CD14-positive monocyte (primary cell): ENCODE measurements around the gene FAAP20. TPM values are rescaled to one million over a fixed set of nuclear protein-coding genes. Genes with fewer than 3 reads are reported as not detected.

Experiments
- DNase-seq, 3 donors: peaks; one replicate each; pipeline ENCODE4 v3.0.0-alpha.2; 2011 to 2022
- H2AFZ ChIP-seq: 2 replicates; pipeline ENCODE4 v1.6.0; 2012; ENCODE audit warnings: mild to moderate bottlenecking, low read depth, low read length, inconsistent platforms; ENCODE audit not compliant: insufficient read depth, poor library complexity, severe bottlenecking
- H3K27ac ChIP-seq, 2 donors: 1 replicate in 1 of 2; 2 replicates in 1 of 2; pipeline ENCODE4 v1.5.1; 2012 to 2013; ENCODE audit warnings: low read length in 2 of 2, control low read depth in 1 of 2, inconsistent platforms in 1 of 2, low read depth in 1 of 2, mild to moderate bottlenecking in 1 of 2
- H3K27me3 ChIP-seq, 2 donors: one replicate each; pipeline versions ENCODE4 v1.6.0 to v1.6.1; 2011 to 2013; ENCODE audit warnings: low read length in 2 of 2; ENCODE audit not compliant: control insufficient read depth in 2 of 2, insufficient read depth in 2 of 2
- H3K36me3 ChIP-seq, 2 donors: replicated peaks in 1 of 2; 1 replicate in 1 of 2; 2 replicates in 1 of 2; pipeline versions ENCODE4 v1.5.1 to v1.6.1; 2012 to 2013; ENCODE audit warnings: low read length in 2 of 2, control low read depth in 1 of 2, inconsistent platforms in 1 of 2, mild to moderate bottlenecking in 1 of 2; ENCODE audit not compliant: insufficient read depth in 2 of 2, control insufficient read depth in 1 of 2
- H3K4me1 ChIP-seq, 2 donors: 1 replicate in 1 of 2; 2 replicates in 1 of 2; pipeline versions ENCODE4 v1.5.1 to v1.6.1; 2012 to 2013; ENCODE audit warnings: low read length in 2 of 2, control low read depth in 1 of 2, inconsistent platforms in 1 of 2, mild to moderate bottlenecking in 1 of 2, moderate library complexity in 1 of 2; ENCODE audit not compliant: insufficient read depth in 2 of 2, control insufficient read depth in 1 of 2
- H3K4me2 ChIP-seq: replicated peaks from 2 replicates; pipeline ENCODE3; 2012; ENCODE audit warnings: low read length, moderate library complexity, mild to moderate bottlenecking; ENCODE audit not compliant: poor library complexity, severe bottlenecking; ENCODE audit errors: extremely low read depth
- H3K4me3 ChIP-seq, 3 experiments: fragments of 200-600 bp in 1 of 3; sonication (generic) in 1 of 3; replicated peaks in 1 of 3; 1 replicate in 2 of 3; 2 replicates in 1 of 3; pipeline ENCODE4 v1.5.1; 2011 to 2013; ENCODE audit warnings: low read length in 3 of 3, mild to moderate bottlenecking in 3 of 3, control low read depth in 2 of 3, low read depth in 2 of 3, inconsistent platforms in 1 of 3, moderate library complexity in 1 of 3
- H3K79me2 ChIP-seq: 2 replicates; pipeline ENCODE4 v1.6.0; 2012; ENCODE audit warnings: mild to moderate bottlenecking, control low read depth, inconsistent platforms, low read length, moderate library complexity; ENCODE audit not compliant: insufficient read depth
- H3K9ac ChIP-seq: 2 replicates; pipeline ENCODE4 v1.6.0; 2017; ENCODE audit warnings: low read length, mild to moderate bottlenecking; ENCODE audit not compliant: insufficient read depth, poor library complexity, severe bottlenecking
- H3K9me3 ChIP-seq, 2 donors: replicated peaks in 1 of 2; 1 replicate in 1 of 2; 2 replicates in 1 of 2; pipeline versions ENCODE4 v1.5.1 to v1.6.1; 2012 to 2013; ENCODE audit warnings: low read length in 2 of 2, control low read depth in 1 of 2; ENCODE audit not compliant: control insufficient read depth in 1 of 2, insufficient read depth in 1 of 2
- H4K20me1 ChIP-seq: 2 replicates; pipeline ENCODE4 v1.6.0; 2012; ENCODE audit warnings: mild to moderate bottlenecking, low read length, control low read depth, moderate library complexity; ENCODE audit not compliant: insufficient read depth
- H3K27ac Mint-ChIP-seq, 7 donors: one replicate each; pipeline ENCODE4 v1.8.0; 2020; ENCODE audit warnings: mild to moderate bottlenecking in 7 of 7, mixed read lengths in 7 of 7, moderate library complexity in 6 of 7, inconsistent platforms in 2 of 7
- H3K27me3 Mint-ChIP-seq, 3 donors: one replicate each; pipeline ENCODE4 v1.8.0; 2021 to 2022; ENCODE audit warnings: low read depth in 3 of 3, mild to moderate bottlenecking in 3 of 3, mixed read lengths in 3 of 3, moderate library complexity in 3 of 3, inconsistent platforms in 1 of 3
- H3K36me3 Mint-ChIP-seq, 2 donors: one replicate each; pipeline ENCODE4 v1.8.0; 2020; ENCODE audit warnings: mixed read lengths in 2 of 2, inconsistent platforms in 1 of 2, mild to moderate bottlenecking in 1 of 2
- H3K4me1 Mint-ChIP-seq: one replicate; pipeline ENCODE4 v1.8.0; 2020; ENCODE audit warnings: mild to moderate bottlenecking, mixed read lengths
- H3K4me3 Mint-ChIP-seq, 2 donors: one replicate each; pipeline ENCODE4 v1.8.0; 2020; ENCODE audit warnings: mild to moderate bottlenecking in 2 of 2, mixed read lengths in 2 of 2, moderate library complexity in 1 of 2
- H3K9me3 Mint-ChIP-seq, 7 donors: one replicate each; pipeline ENCODE4 v1.8.0; 2020 to 2022; ENCODE audit warnings: mixed read lengths in 7 of 7, mild to moderate bottlenecking in 6 of 7, moderate library complexity in 6 of 7, inconsistent platforms in 2 of 7
- CTCF ChIP-seq: fragments of 200-600 bp; IDR thresholded peaks from one replicate; pipeline ENCODE4 v1.8.0; 2022; ENCODE audit warnings: antibody characterized with exemption, mild to moderate bottlenecking
- WGBS: methylation state at CpG from one replicate; pipeline ENCODE4 v1.1.5; 2013; ENCODE audit warnings: missing lambda C conversion rate; ENCODE audit not compliant: insufficient coverage; 5-methylcytosine and 5-hydroxymethylcytosine counted together
- intact Hi-C, 2 donors: fragments of 100-400 bp; cut with micrococcal nuclease; formaldehyde crosslinking; loops; one replicate each; pipeline versions ENCODE4 v1.15.0 to v1.15.1; 2023
- polyA plus RNA-seq, 3 donors: library from polyadenylated mRNA; depleted of rRNA in 1 of 3; unstranded in 2 of 3; stranded (reverse) in 1 of 3; fragments of 300-500 nt in 2 of 3; fragments of >200 nt in 1 of 3; fragmentation: Illumina TruSeq in 2 of 3; gene quantifications; 1 replicate in 2 of 3; 2 replicates in 1 of 3; pipeline ENCODE4 v1.2.3, GENCODE V29; 2012 to 2021

Gene FAAP20
- polyA plus RNA-seq, 3 donors: 11.8 to 49.3 (median 35.1) TPM

- peaks cover 8 to 13% (median 9%) of the 10 kb centered on the region in 3 donors for H3K27me3 Mint-ChIP-seq
- peaks cover 82% of the 10 kb centered on the region for H3K79me2 ChIP-seq
- H3K4me3 ChIP-seq: no peak overlapping the region
- H3K27ac Mint-ChIP-seq: peak overlapping the region in 1 of 7 donors; percentile 11
- peaks cover 0 to 4% (median under 1%) of the 10 kb centered on the region in 7 donors for H3K9me3 Mint-ChIP-seq
- H3K27me3 ChIP-seq: no peaks in the 10 kb centered on the region
- H3K4me1 Mint-ChIP-seq: peaks cover 69% of the 10 kb centered on the region
- no peak overlapping the region for H2AFZ ChIP-seq
- H4K20me1 ChIP-seq: peaks cover 95% of the 10 kb centered on the region
- intact Hi-C loops: no loop called here
- no peak overlapping the region for H3K9ac ChIP-seq
- no peak overlapping the region for H3K4me2 ChIP-seq
- no peak overlapping the region for H3K27ac ChIP-seq
- no peak for TF ChIP-seq CTCF
- DNase-seq: no peak
- H3K36me3 Mint-ChIP-seq: peaks cover 59 to 60% of the 10 kb centered on the region in 2 donors
- WGBS: 77% methylated on average over 4 of the region's 13 CpGs
- H3K36me3 ChIP-seq: peaks cover 5 to 21% of the 10 kb centered on the region in 2 donors
- no peaks in the 10 kb centered on the region for H3K9me3 ChIP-seq
- no peak overlapping the region for H3K4me3 Mint-ChIP-seq
- H3K4me1 ChIP-seq: peaks cover 49 to 57% of the 10 kb centered on the region in 2 donors
These were observed 47.2 kb upstream of the FAAP20 start for GRCh38 chr1:2241820-2242219.

DNA sequence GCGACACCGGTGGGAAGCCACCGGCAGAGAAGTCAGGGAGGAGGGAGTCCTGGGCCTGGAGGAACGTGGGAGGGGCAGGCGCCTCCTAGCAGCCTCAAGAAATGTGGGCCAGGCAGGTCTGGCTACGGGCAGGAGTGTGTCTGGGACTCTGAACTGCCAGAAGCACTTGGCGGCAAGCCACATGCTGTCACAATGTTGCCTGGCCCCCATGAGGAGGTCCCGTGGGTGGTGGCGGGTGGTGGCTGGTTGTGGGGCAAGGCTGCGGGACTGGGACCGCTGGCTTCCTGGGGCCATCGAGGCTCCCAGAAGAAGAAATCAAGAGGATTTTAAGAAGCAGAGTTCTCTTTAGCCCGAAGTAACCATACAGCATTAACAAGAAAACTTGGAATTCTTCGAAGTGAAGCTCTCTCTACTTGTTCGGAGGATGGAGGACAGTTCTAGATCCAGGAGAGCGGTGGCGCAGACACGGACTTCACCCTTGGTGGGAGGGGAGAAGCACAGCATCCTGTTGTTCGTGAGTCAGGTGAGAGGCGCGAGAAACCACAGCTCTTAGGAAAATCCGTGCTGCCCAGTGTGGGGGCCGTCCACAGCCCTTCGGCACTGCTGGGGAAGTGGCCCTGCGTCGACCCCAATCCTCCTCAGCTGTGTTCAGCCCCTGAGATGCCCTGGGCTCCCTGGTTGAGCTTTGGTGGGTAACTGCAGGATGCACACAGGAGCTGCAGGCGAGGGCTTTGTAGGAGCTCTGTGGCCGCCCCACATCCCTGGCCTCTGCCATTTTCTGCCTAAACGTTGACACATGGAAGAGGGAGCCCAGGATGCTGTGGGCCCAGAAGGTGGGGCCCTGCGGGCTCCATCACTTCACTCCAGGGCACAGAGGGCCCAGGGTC is 45.9 kb upstream of the FAAP20 start:
- Mint-ChIP-seq H3K4me1 (peaks cover 71% of the 10 kb centered on the region), H3K36me3 (peaks cover 63 to 69% of the 10 kb centered on the region in 2 donors), H3K27ac (peak overlapping the region in 5 of 7 donors; percentile 38 to 79 (median 73)), H3K27me3 (peaks cover 8 to 14% (median 9%) of the 10 kb centered on the region in 3 donors), H3K9me3 (peaks cover 0 to 1% (median 0%) of the 10 kb centered on the region in 7 donors), H3K4me3 (peak overlapping the region; percentile 18 to 49)
- Histone ChIP-seq H3K9ac (no peak overlapping the region), H3K4me2 (no peak overlapping the region), H3K79me2 (peaks cover 95% of the 10 kb centered on the region), H4K20me1 (peaks cover 95% of the 10 kb centered on the region), H3K27me3 (no peaks in the 10 kb centered on the region), H3K27ac (no peak overlapping the region), H2AFZ (no peak overlapping the region), H3K4me1 (peaks cover 48 to 57% of the 10 kb centered on the region in 2 donors), H3K4me3 (no peak overlapping the region), H3K9me3 (no peaks in the 10 kb centered on the region), H3K36me3 (peaks cover 5 to 21% of the 10 kb centered on the region in 2 donors)
- peak in 2 of 3 donors; percentile 52 to 75 for DNase-seq
- intact Hi-C loops: no loop called here
- WGBS: 40% methylated on average over 22 of the region's 30 CpGs
- TF ChIP-seq CTCF: no peak
